Measurements from ENCODE around the gene PROK2. TPM values are rescaled to one million over a fixed set of nuclear protein-coding genes. Genes with fewer than 3 reads are reported as not detected.

The PROK2 gene
- total RNA-seq, 1 experiment from 2014 or later, result not detected

GRCh38 chr3:71825551-71826283 is 40.8 kb upstream of the PROK2 start:
- no peaks in the 10 kb centered on the region for H3K79me2 ChIP-seq (ENCODE audit: low read length)
- no peaks in the 10 kb centered on the region for H3F3A ChIP-seq (ENCODE audit: low read length, unreplicated experiment)
- TF ChIP-seq EZH2 (IDR thresholded peaks at IDR 0.05; ENCODE audit: low read length, unreplicated experiment), result no peak
- TF ChIP-seq EZH2phosphoT487 (IDR thresholded peaks at IDR 0.05; ENCODE audit: borderline replicate concordance, low read length), result no peak
- TF ChIP-seq CTCF (conservative IDR thresholded peaks at IDR 0.05; ENCODE audit: low read depth, low read length), result no peak
- H3K4me2 ChIP-seq (ENCODE audit: low read length), result no peak overlapping the region
- no peak overlapping the region for H3K4me3 ChIP-seq (ENCODE audit: low read length)
- H3K27me3 ChIP-seq (ENCODE audit: low read length), result peaks cover 86% of the 10 kb centered on the region
- H3K27ac ChIP-seq (ENCODE audit: low read length), result no peak overlapping the region
- H2AFZ ChIP-seq (ENCODE audit: low read length), result no peak overlapping the region
- no peak for DNase-seq
- ATAC-seq, result no peak
- no peaks in the 10 kb centered on the region for H3K9me2 ChIP-seq (replicated peaks; ENCODE audit: low read length)
- BruUV-seq (replicated peaks), result no TSS peak
- H4K20me1 ChIP-seq (ENCODE audit: low read length), result no peaks in the 10 kb centered on the region
- no peak overlapping the region for H3K9ac ChIP-seq (ENCODE audit: low read length)
- no peaks in the 10 kb centered on the region for H3K4me1 ChIP-seq (ENCODE audit: insufficient read depth, low read length)
- H3K9me3 ChIP-seq (ENCODE audit: low read length), result no peaks in the 10 kb centered on the region
- POLR2A ChIA-PET (ENCODE audit: unreplicated experiment), result no interaction called here
- CTCF ChIA-PET, result no interaction called here
- no peaks in the 10 kb centered on the region for H3K36me3 ChIP-seq (ENCODE audit: low read depth, low read length)
- intact Hi-C loops (cut with micrococcal nuclease), result no loop called here

- TF ChIP-seq EZH2 (IDR thresholded peaks at IDR 0.05; ENCODE audit: low read length, unreplicated experiment) (no peak), EZH2phosphoT487 (IDR thresholded peaks at IDR 0.05; ENCODE audit: borderline replicate concordance, low read length) (no peak), CTCF (conservative IDR thresholded peaks at IDR 0.05; ENCODE audit: low read depth, low read length) (no peak)
- no TSS peak for BruUV-seq (replicated peaks)
- no peak for DNase-seq
- Histone ChIP-seq H3K9ac (ENCODE audit: low read length) (no peak overlapping the region), H3K4me1 (ENCODE audit: insufficient read depth, low read length) (no peaks in the 10 kb centered on the region), H3K9me3 (ENCODE audit: low read length) (no peaks in the 10 kb centered on the region), H4K20me1 (ENCODE audit: low read length) (no peaks in the 10 kb centered on the region), H3F3A (ENCODE audit: low read length, unreplicated experiment) (no peaks in the 10 kb centered on the region), H3K4me2 (ENCODE audit: low read length) (no peak overlapping the region), H3K79me2 (ENCODE audit: low read length) (no peaks in the 10 kb centered on the region), H3K27ac (ENCODE audit: low read length) (no peak overlapping the region), H2AFZ (ENCODE audit: low read length) (no peak overlapping the region), H3K27me3 (ENCODE audit: low read length) (peaks cover 83% of the 10 kb centered on the region), H3K4me3 (ENCODE audit: low read length) (no peak overlapping the region), H3K36me3 (ENCODE audit: low read depth, low read length) (no peaks in the 10 kb centered on the region), H3K9me2 (replicated peaks; ENCODE audit: low read length) (no peaks in the 10 kb centered on the region)
- ChIA-PET POLR2A (ENCODE audit: unreplicated experiment) (no interaction called here), CTCF (no interaction called here)
- no peak for ATAC-seq
- intact Hi-C loops (cut with micrococcal nuclease), result no loop called here
Observed at GRCh38 chr3:71821116-71821515, 36.2 kb upstream of the PROK2 start.

DNA sequence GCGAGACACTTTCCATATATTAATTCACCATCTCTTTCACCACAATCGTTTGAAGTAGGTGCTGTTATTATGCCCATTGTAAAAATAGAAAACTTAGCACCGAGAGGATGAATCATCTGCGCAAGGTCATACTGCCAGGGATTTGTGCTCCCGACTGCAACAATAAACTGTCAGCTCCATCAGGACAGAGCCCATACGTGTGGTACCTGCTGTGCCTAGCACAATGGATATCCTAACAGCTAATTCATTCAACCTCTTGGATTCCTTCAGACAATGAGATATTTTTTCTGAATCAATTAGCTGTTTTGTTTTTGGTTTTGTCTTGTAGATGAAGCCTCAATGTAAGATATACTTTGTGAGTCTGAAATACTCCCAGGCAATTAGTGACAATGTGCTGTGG is 32.3 kb upstream of the PROK2 start:
- no peaks in the 10 kb centered on the region for H3K36me3 ChIP-seq (ENCODE audit: low read depth, low read length)
- H4K20me1 ChIP-seq (ENCODE audit: low read length), result no peaks in the 10 kb centered on the region
- no peaks in the 10 kb centered on the region for H3K9me2 ChIP-seq (replicated peaks; ENCODE audit: low read length)
- ChIA-PET POLR2A (ENCODE audit: unreplicated experiment) (no interaction called here), CTCF (no interaction called here)
- intact Hi-C loops (cut with micrococcal nuclease), result no loop called here
- ATAC-seq, result no peak
- no peak for DNase-seq
- TF ChIP-seq CTCF (conservative IDR thresholded peaks at IDR 0.05; ENCODE audit: low read depth, low read length) (no peak), EZH2phosphoT487 (IDR thresholded peaks at IDR 0.05; ENCODE audit: borderline replicate concordance, low read length) (no peak), EZH2 (IDR thresholded peaks at IDR 0.05; ENCODE audit: low read length, unreplicated experiment) (no peak)
- no peak overlapping the region for H3K9ac ChIP-seq (ENCODE audit: low read length)
- no peaks in the 10 kb centered on the region for H3K4me1 ChIP-seq (ENCODE audit: insufficient read depth, low read length)
- H3K4me2 ChIP-seq (ENCODE audit: low read length), result no peak overlapping the region
- H3K9me3 ChIP-seq (ENCODE audit: low read length), result no peaks in the 10 kb centered on the region
- no peaks in the 10 kb centered on the region for H3K79me2 ChIP-seq (ENCODE audit: low read length)
- H3K4me3 ChIP-seq (ENCODE audit: low read length), result no peak overlapping the region
- peaks cover 87% of the 10 kb centered on the region for H3K27me3 ChIP-seq (ENCODE audit: low read length)
- no peaks in the 10 kb centered on the region for H3F3A ChIP-seq (ENCODE audit: low read length, unreplicated experiment)
- no peak overlapping the region for H3K27ac ChIP-seq (ENCODE audit: low read length)
- H2AFZ ChIP-seq (ENCODE audit: low read length), result no peak overlapping the region
- BruUV-seq (replicated peaks), result no TSS peak

All from PC-3 (cell line).